IMR-90 (cell line): Measurements from ENCODE around the gene PSAP. TPM values are rescaled to one million over a fixed set of nuclear protein-coding genes. Genes with fewer than 3 reads are reported as not detected.

Source experiments
- CEBPB ChIP-seq: IDR thresholded peaks from 2 replicates; pipeline ENCODE4 v1.6.1; 2012; ENCODE audit warnings: low read depth, low read length, improper control_type of control experiment
- ELK1 ChIP-seq: fragments of 150-350 bp; IDR thresholded peaks from 2 replicates; pipeline ENCODE4 v1.6.1; 2016; ENCODE audit warnings: low read depth, mild to moderate bottlenecking, low read length, moderate library complexity, borderline replicate concordance
- RAD21 ChIP-seq: IDR thresholded peaks from 2 replicates; pipeline ENCODE4 v1.6.1; 2012; ENCODE audit warnings: low read length, improper control_type of control experiment
- SMC3 ChIP-seq: fragments of 150-350 bp; IDR thresholded peaks from 2 replicates; pipeline ENCODE4 v1.6.1; 2016; ENCODE audit warnings: low read depth, mild to moderate bottlenecking, antibody characterized with exemption, low read length, moderate library complexity
- polyA plus RNA-seq, 3 experiments: library from polyadenylated mRNA; depleted of rRNA; stranded (reverse); fragments of >200 nt; gene quantifications; 2 replicates each; pipeline ENCODE4 v1.2.3, GENCODE V29; 2012; ENCODE audit warnings: low replicate concordance in 1 of 3
- total RNA-seq: library from RNA; depleted of rRNA; stranded (reverse); fragments of >200 nt; gene quantifications from 2 replicates; pipeline ENCODE4 v1.2.3, GENCODE V29; 2012

The PSAP gene
- total and polyA plus RNA-seq, 2 of the 4 experiments (the other 2 are of a cell fraction) = 216 to 876 TPM

GRCh38 chr10:71832967-71833366 is 18.1 kb downstream of the PSAP start (continued):
- no peak for TF ChIP-seq ELK1
- no peak for TF ChIP-seq RAD21
- TF ChIP-seq SMC3 = no peak
- TF ChIP-seq CEBPB = no peak
